ENCODE measurements around the gene PMF1. TPM values are rescaled to one million over a fixed set of nuclear protein-coding genes. Genes with fewer than 3 reads are reported as not detected.
A peak's percentile ranks its signal among the peaks of the same experiment; 100 is the strongest.

PMF1 gene
- total and polyA plus RNA-seq, 2 of the 13 experiments (the other 11 are each of a cell fraction or from before 2014, with no cell fraction given): 72.5 to 89.0 TPM

DNA sequence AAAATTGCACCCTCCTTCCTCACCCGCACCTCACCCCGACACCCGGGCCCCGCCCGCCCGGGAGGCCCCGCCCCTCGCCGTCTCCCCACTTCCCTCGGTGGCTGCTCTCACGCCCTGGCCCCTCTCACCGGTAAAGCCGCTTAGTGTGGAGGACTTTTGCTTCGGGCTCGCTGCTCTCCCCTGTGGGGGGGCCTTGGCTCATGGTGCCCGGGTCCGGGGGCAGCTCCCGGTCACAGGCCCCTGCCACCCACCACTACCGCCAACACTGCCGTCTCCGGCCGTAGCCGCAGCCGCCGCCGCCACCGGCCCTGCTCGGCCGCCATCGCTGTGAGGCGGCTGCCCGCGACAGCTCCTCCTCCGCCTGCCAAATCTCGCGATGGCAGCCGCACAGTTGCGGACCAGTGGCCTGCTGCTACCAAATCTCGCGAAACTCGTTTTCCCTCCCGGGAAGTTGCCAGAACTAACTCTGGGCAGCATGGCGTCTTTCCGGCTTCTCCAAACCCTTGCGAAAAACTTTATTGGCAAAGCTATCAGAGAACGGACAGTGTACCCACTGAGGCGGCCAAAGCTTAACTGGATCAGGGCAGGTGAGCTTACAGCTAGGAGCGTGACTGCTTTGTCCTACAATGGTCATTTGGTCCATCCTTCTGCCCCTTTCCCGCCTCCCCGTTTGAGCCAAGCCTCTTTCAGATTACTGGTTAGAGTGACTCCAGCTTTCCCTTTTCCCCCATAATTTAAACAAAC lies 69.8 kb downstream of the PMF1 start, which contains the start of gene SMG5 (continued):
- TF ChIP-seq FOXP4 (CRISPR knock-in tag; IDR thresholded peaks at IDR 0.05) (0 out of 2 replicates have a peak, but pooled peaks have one; percentile 42), EEA1 (CRISPR knock-in tag; IDR thresholded peaks at IDR 0.05; ENCODE audit: borderline replicate concordance) (0 out of 2 replicates have a peak, but pooled peaks have one; percentile 79), SKI (IDR thresholded peaks at IDR 0.05; ENCODE audit: partially characterized antibody) (peak; percentile 15), FOXA3 (CRISPR knock-in tag; IDR thresholded peaks at IDR 0.05) (peak; percentile 80), ZNF652 (CRISPR knock-in tag; IDR thresholded peaks at IDR 0.05; ENCODE audit: borderline replicate concordance, low read depth) (peak; percentile 40; the same call in 1 of the 2 replicates), ZBTB2 (CRISPR knock-in tag; IDR thresholded peaks at IDR 0.05; ENCODE audit: low read depth) (peak; percentile 74), KDM1A (CRISPR knock-in tag; IDR thresholded peaks at IDR 0.05) (no peak), FOXO1 (CRISPR knock-in tag; IDR thresholded peaks at IDR 0.05) (peak; percentile 56; the same call in 1 of the 2 replicates), MAFG (CRISPR knock-in tag; IDR thresholded peaks at IDR 0.05) (no peak), ZNF639 (CRISPR knock-in tag; conservative IDR thresholded peaks at IDR 0.05) (peak; percentile 83), ZFP1 (CRISPR knock-in tag; IDR thresholded peaks at IDR 0.05) (peak; percentile 81), HCFC1 (IDR thresholded peaks at IDR 0.05; ENCODE audit: low read depth, low read length) (peak; percentile 86), ESRRA (CRISPR knock-in tag; IDR thresholded peaks at IDR 0.05; ENCODE audit: low read depth) (peak; percentile 29; the same call in 1 of the 2 replicates), ZNF790 (CRISPR knock-in tag; IDR thresholded peaks at IDR 0.05; ENCODE audit: borderline replicate concordance) (0 out of 2 replicates have a peak, but pooled peaks have one; percentile 68), ZNF607 (CRISPR knock-in tag; IDR thresholded peaks at IDR 0.05; ENCODE audit: borderline replicate concordance) (peak; percentile 78; the same call in 1 of the 2 replicates), LCORL (IDR thresholded peaks at IDR 0.05) (no peak), LCORL (CRISPR knock-in tag; IDR thresholded peaks at IDR 0.05) (peak; percentile 85; the same call in 1 of the 2 replicates), HOXA5 (CRISPR knock-in tag; IDR thresholded peaks at IDR 0.05) (peak; percentile 56; the same call in 1 of the 2 replicates), SMC3 (IDR thresholded peaks at IDR 0.05; ENCODE audit: low read length) (no peak), SNAPC5 (CRISPR knock-in tag; IDR thresholded peaks at IDR 0.05; ENCODE audit: borderline replicate concordance) (no peak), ZKSCAN5 (CRISPR knock-in tag; IDR thresholded peaks at IDR 0.05) (no peak), ZNF337 (CRISPR knock-in tag; IDR thresholded peaks at IDR 0.05; ENCODE audit: borderline replicate concordance, low read depth) (0 out of 2 replicates have a peak, but pooled peaks have one; percentile 76), POGZ (CRISPR knock-in tag; IDR thresholded peaks at IDR 0.05) (peak; percentile 92), SPEN (CRISPR knock-in tag; IDR thresholded peaks at IDR 0.05; ENCODE audit: low read depth) (peak; percentile 82)
- TF ChIP-seq, protein P1, sequence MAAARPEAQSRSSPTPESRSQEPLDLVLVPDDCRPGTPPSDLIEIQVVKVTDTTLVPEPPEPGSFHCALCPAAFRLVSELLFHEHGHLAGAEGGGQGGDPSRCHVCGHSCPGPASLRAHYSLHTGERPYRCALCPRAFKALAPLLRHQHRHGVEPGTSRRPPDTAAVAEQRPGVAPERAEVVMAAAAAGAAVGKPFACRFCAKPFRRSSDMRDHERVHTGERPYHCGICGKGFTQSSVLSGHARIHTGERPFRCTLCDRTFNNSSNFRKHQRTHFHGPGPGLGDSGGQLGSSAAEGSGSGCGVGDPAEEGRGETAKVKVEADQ (CRISPR knock-in tag; IDR thresholded peaks at IDR 0.05; ENCODE audit: borderline replicate concordance): 0 out of 2 replicates have a peak, but pooled peaks have one; percentile 24

Data from HepG2 (cell line).